BJ (cell line): ENCODE measurements around the gene KIF3C. TPM values are rescaled to one million over a fixed set of nuclear protein-coding genes. Genes with fewer than 3 reads are reported as not detected.
"Not testable (repeated sequence)": the region's sequence is repeated elsewhere in the genome, so short reads cannot be mapped to it uniquely, and the experiment has no call there.

ENCODE experiments used
- CTCF ChIA-PET: fragments of 350-600 bp; formaldehyde crosslinking; extraction: SDS; loops from one replicate; lab custom pipeline; 2021; ENCODE audit warnings: antibody characterized with exemption, inconsistent platforms; lab: Yijun Ruan, JAX
- POLR2A ChIA-PET: fragments of 300-600 bp; sonication (Branson Sonifier 250); formaldehyde crosslinking; extraction: SDS; loops from one replicate; lab custom pipeline; 2021; ENCODE audit warnings: antibody characterized with exemption; lab: Charles Lee
- DNase-seq: peaks from one replicate; pipeline ENCODE4 v3.0.0-alpha.2; 2011; ENCODE audit warnings: low read depth
- H3K27me3 ChIP-seq: 2 replicates; pipeline ENCODE4 v1.6.0; 2011; ENCODE audit warnings: low read length; ENCODE audit not compliant: control insufficient read depth, insufficient read depth
- H3K36me3 ChIP-seq: 2 replicates; pipeline ENCODE4 v1.5.1; 2011; ENCODE audit warnings: low read length; ENCODE audit not compliant: control insufficient read depth, insufficient read depth
- H3K4me3 ChIP-seq: 2 replicates; pipeline ENCODE4 v1.5.1; 2011; ENCODE audit warnings: low read depth, mild to moderate bottlenecking, control low read depth, low read length
- polyA plus RNA-seq: library from polyadenylated mRNA; depleted of rRNA; stranded (reverse); fragments of >200 nt; gene quantifications from 2 replicates; pipeline ENCODE4 v1.2.3, GENCODE V29; 2011
- TF ChIP-seq, protein P1 (sequence below): IDR thresholded peaks from 2 replicates; pipeline ENCODE4 v1.5.1; 2011; ENCODE audit warnings: low read depth, mild to moderate bottlenecking, control low read depth, inconsistent platforms, low read length, moderate library complexity; ENCODE audit not compliant: insufficient read depth

Gene KIF3C
- polyA plus RNA-seq, 1 experiment, result 6.6 TPM

DNA sequence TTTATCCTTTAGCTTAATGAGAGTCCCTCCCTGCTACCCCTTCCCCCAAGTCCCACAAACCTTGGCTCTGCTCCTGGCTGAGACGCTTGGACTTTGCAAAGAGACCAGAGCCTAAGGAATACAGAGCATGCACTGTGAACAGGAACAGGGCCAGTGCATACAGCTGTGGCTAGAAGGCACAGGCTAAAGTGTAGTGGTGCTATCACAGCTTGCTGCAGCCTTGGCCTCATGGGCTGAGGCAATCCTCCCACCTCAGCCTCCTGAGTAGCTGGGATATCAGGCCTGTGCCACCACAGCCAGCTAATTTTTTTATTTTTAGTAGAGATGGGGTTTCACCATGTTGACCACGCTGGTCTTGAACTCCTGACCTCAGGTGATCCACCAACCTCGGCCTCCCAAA, 64.5 kb downstream of the KIF3C start:
- Histone ChIP-seq H3K36me3 (no peaks in the 10 kb centered on the region), H3K27me3 (no peaks in the 10 kb centered on the region), H3K4me3 (no peak overlapping the region)
- DNase-seq, result no peak
- TF ChIP-seq, protein P1, sequence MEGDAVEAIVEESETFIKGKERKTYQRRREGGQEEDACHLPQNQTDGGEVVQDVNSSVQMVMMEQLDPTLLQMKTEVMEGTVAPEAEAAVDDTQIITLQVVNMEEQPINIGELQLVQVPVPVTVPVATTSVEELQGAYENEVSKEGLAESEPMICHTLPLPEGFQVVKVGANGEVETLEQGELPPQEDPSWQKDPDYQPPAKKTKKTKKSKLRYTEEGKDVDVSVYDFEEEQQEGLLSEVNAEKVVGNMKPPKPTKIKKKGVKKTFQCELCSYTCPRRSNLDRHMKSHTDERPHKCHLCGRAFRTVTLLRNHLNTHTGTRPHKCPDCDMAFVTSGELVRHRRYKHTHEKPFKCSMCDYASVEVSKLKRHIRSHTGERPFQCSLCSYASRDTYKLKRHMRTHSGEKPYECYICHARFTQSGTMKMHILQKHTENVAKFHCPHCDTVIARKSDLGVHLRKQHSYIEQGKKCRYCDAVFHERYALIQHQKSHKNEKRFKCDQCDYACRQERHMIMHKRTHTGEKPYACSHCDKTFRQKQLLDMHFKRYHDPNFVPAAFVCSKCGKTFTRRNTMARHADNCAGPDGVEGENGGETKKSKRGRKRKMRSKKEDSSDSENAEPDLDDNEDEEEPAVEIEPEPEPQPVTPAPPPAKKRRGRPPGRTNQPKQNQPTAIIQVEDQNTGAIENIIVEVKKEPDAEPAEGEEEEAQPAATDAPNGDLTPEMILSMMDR, result no peak
- ChIA-PET POLR2A (no interaction called here), CTCF (interaction anchor here (1.2 kb wide), 1 partner anchor 19 kb away, joined by 3 read pairs; no protein-coding TSS in a partner anchor)

DNA sequence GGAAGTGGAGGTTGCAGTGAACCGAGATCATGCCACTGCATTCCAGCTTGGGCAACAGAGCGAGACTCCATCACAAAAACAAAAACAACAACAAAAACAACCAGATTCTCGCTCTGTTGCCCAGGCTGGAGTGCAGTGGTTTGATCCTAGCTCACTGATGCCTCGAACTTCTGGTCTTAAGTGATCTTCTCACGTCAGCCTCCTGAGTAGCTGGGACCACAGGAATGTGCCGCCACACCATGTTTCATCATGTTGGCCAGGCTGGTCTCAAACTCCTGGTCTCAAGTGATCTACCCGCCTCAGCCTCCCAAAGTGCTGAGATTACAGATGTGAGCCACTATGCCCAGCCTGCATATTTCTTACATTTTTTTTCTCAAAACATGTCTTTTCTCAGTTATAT, 64.9 kb downstream of the KIF3C start:
- DNase-seq, CTCF ChIA-PET, H3K4me3 ChIP-seq, POLR2A ChIA-PET, H3K27me3 ChIP-seq, H3K36me3 ChIP-seq: not testable (repeated sequence)

DNA sequence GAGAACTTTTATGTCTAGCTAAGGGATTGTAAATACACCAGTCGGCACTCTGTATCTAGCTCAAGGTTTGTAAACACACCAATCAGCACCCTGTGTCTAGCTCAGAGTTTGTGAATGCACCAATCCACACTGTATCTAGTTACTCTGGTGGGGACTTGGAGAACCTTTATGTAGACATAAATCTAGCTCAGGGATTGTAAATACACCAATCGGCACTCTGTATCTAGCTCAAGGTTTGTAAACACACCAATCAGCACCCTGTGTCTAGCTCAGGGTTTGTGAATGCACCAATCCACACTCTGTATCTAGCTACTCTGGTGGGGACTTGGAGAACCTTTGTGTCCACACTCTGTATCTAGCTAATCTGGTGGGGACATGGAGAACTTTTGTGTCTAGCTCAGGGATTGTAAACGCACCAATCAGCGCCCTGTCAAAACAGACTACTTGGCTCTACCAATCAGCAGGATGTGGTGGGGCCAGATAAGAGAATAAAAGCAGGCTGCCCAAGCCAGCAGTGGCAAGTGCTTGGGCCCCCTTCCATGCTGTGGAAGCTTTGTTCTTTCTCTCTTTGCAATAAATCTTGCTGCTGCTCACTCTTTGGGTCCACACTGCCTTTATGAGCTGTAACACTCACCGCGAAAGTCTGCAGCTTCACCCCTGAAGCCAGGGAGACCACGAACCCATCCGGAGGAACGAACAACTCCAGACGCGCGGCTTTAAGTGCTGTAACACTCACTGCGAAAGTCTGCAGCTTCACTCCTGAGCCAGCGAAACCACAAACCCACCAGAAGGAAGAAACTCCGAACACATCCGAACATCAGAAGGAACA, 66.1 kb downstream of the KIF3C start:
- H3K4me3 ChIP-seq, DNase-seq, H3K27me3 ChIP-seq, POLR2A ChIA-PET, H3K36me3 ChIP-seq, CTCF ChIA-PET: not testable (repeated sequence)

DNA sequence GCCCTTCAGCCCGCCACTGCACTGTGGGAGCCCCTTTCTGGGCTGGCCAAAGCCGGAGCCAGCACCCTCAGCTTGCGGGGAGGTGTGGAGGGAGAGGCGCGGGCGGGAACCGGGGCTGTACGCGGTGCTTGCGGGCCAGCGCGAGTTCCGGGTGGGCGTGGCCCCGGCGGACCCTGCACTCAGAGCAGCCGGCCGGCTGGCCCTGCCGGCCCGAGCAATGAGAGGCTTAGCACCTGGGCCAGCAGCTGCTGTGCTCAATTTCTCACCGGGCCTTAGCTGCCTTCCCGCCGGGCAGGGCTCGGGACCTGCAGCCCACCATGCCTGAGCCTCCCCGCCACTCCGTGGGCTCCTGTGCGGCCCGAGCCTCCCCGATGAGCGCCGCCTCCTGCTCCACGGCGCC, 66.9 kb downstream of the KIF3C start:
- H3K36me3 ChIP-seq, CTCF ChIA-PET, POLR2A ChIA-PET, H3K4me3 ChIP-seq, H3K27me3 ChIP-seq, DNase-seq: not testable (repeated sequence)

DNA sequence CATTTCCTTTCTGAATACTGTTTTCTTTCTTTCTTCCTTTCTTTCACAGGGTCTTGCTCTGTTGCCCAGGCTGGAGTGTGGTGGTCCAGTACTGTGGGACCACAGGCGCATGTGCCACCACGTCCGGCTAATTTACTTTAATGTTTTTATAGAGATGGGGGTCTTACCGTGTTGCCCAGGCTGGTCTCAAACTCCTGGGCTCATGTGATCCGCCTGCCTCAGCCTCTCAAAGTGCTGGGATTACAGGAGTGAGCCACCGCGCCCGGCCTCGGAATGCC, 68.7 kb downstream of the KIF3C start:
- POLR2A ChIA-PET, CTCF ChIA-PET, H3K27me3 ChIP-seq, H3K36me3 ChIP-seq, DNase-seq, H3K4me3 ChIP-seq: not testable (repeated sequence)

DNA sequence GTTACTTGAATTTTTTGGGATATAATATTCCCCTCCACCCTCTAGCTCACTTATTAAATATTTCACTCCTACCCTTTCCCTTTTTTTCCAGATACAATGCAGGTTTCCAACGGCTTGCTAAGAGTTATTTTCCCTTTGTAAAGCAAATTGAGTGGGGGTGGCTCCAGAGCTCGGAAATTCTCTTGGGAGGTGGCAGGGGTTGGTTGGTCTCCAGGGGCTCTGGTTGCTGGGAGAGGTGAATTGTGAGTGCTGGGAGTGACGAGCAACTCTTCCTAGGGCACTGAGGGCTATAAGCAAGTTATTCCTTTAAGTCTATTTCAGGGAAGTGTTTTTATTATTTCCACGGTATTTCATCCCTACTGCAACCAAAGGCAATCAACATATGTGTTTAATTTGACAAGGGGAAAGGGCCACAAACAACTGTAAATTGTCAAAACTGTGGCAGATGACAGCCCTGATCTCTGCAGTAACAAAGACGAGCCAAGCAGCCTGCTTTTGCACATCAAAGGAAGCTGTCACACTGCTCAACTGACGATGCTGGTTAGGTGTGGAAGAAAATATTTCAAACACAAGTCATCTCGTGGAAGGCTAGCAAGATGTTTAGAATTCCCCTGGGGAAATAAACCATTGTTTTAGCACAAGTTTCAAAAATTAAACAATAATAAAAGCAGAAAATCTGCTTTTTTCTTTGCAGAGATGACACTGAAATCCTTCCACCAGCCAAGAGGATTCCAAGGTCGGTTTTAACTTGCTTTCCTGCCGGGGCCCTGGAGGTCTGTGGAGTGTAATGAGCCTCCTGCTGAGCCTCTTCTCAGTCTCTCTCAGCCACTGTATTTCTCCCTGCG, 69.2 kb downstream of the KIF3C start:
- TF ChIP-seq, protein P1, result no peak
- DNase-seq, result no peak
- ChIA-PET POLR2A (no interaction called here), CTCF (interaction anchor here (1.4 kb wide), 1 partner anchor 78 kb away, joined by 4 read pairs; no protein-coding TSS in a partner anchor)
- no peaks in the 10 kb centered on the region for H3K27me3 ChIP-seq
- no peak overlapping the region for H3K4me3 ChIP-seq
- H3K36me3 ChIP-seq, result no peaks in the 10 kb centered on the region

DNA sequence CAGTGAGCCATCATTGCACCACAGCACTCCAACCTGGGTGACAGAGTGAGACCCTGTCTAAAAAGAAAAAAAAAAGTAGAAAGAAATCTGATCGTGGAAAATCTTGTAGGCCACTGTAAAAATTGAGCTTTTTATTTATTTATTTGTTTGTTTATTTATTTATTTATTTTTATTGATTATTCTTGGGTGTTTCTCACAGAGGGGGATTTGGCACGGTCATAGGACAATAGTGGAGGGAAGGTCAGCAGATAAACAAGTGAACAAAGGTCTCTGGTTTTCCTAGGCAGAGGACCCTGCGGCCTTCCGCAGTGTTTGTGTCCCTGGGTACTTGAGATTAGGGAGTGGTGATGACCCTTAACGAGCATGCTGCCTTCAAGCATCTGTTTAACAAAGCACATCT, 72.7 kb downstream of the KIF3C start:
- POLR2A ChIA-PET, H3K27me3 ChIP-seq, H3K36me3 ChIP-seq, DNase-seq, CTCF ChIA-PET, H3K4me3 ChIP-seq: not testable (repeated sequence)
